ENCODE data around the gene CSGALNACT2.

The CSGALNACT2 gene

GRCh38 chr10:43131906-43132305 lies 6.3 kb upstream of the CSGALNACT2 start:
- H3K36me3 ChIP-seq (ENCODE audit: insufficient read depth), result no peaks in the 10 kb centered on the region
- no peaks in the 10 kb centered on the region for H3K79me2 ChIP-seq (ENCODE audit: insufficient read depth, low read depth)
- no peak for TF ChIP-seq CTCF (conservative IDR thresholded peaks at IDR 0.05; ENCODE audit: low read depth, low read length)
- no peak overlapping the region for H2AFZ ChIP-seq (ENCODE audit: low read depth)
- no peaks in the 10 kb centered on the region for H3K27me3 ChIP-seq (ENCODE audit: insufficient read depth, low read depth)
- H3K27ac ChIP-seq, result no peak overlapping the region
- no peak overlapping the region for H3K9ac ChIP-seq
- no peak overlapping the region for H3K4me3 ChIP-seq (IDR thresholded peaks at IDR 0.05; ENCODE audit: insufficient read depth, low read depth, low read length)
- no peaks in the 10 kb centered on the region for H4K20me1 ChIP-seq (ENCODE audit: insufficient read depth)
- peaks cover 17% of the 10 kb centered on the region for H3K4me1 ChIP-seq (ENCODE audit: low read depth, poor library complexity, severe bottlenecking)
- no peak overlapping the region for H3K4me2 ChIP-seq

- no peak overlapping the region for H3K27ac ChIP-seq
- H2AFZ ChIP-seq (ENCODE audit: low read depth), result no peak overlapping the region
- peaks cover 22% of the 10 kb centered on the region for H3K4me1 ChIP-seq (ENCODE audit: low read depth, poor library complexity, severe bottlenecking)
- H3K79me2 ChIP-seq (ENCODE audit: insufficient read depth, low read depth), result no peaks in the 10 kb centered on the region
- no peak overlapping the region for H3K4me2 ChIP-seq
- no peak for TF ChIP-seq CTCF (conservative IDR thresholded peaks at IDR 0.05; ENCODE audit: low read depth, low read length)
- H3K27me3 ChIP-seq (ENCODE audit: insufficient read depth, low read depth), result no peaks in the 10 kb centered on the region
- no peak overlapping the region for H3K4me3 ChIP-seq (IDR thresholded peaks at IDR 0.05; ENCODE audit: insufficient read depth, low read depth, low read length)
- H4K20me1 ChIP-seq (ENCODE audit: insufficient read depth), result no peaks in the 10 kb centered on the region
- no peaks in the 10 kb centered on the region for H3K36me3 ChIP-seq (ENCODE audit: insufficient read depth)
- no peak overlapping the region for H3K9ac ChIP-seq
Observed at GRCh38 chr10:43132867-43133787, 5.1 kb upstream of the CSGALNACT2 start.

GRCh38 chr10:43134126-43134905 lies 3.9 kb upstream of the CSGALNACT2 start:
- Histone ChIP-seq H3K4me3 (IDR thresholded peaks at IDR 0.05; ENCODE audit: insufficient read depth, low read depth, low read length) (no peak overlapping the region), H3K4me2 (no peak overlapping the region), H3K36me3 (ENCODE audit: insufficient read depth) (no peaks in the 10 kb centered on the region), H3K4me1 (ENCODE audit: low read depth, poor library complexity, severe bottlenecking) (peaks cover 14% of the 10 kb centered on the region), H4K20me1 (ENCODE audit: insufficient read depth) (no peaks in the 10 kb centered on the region), H3K27ac (no peak overlapping the region), H3K9ac (no peak overlapping the region), H2AFZ (ENCODE audit: low read depth) (no peak overlapping the region), H3K79me2 (ENCODE audit: insufficient read depth, low read depth) (peaks cover 3% of the 10 kb centered on the region), H3K27me3 (ENCODE audit: insufficient read depth, low read depth) (no peaks in the 10 kb centered on the region)
- no peak for TF ChIP-seq CTCF (conservative IDR thresholded peaks at IDR 0.05; ENCODE audit: low read depth, low read length)

GRCh38 chr10:43135064-43135463 lies 3.2 kb upstream of the CSGALNACT2 start:
- no peak overlapping the region for H3K4me2 ChIP-seq
- H3K27ac ChIP-seq, result no peak overlapping the region
- H3K4me1 ChIP-seq (ENCODE audit: low read depth, poor library complexity, severe bottlenecking), result peaks cover 14% of the 10 kb centered on the region
- H4K20me1 ChIP-seq (ENCODE audit: insufficient read depth), result no peaks in the 10 kb centered on the region
- H3K27me3 ChIP-seq (ENCODE audit: insufficient read depth, low read depth), result no peaks in the 10 kb centered on the region
- H3K4me3 ChIP-seq (IDR thresholded peaks at IDR 0.05; ENCODE audit: insufficient read depth, low read depth, low read length), result no peak overlapping the region
- no peak overlapping the region for H3K9ac ChIP-seq
- no peak for TF ChIP-seq CTCF (conservative IDR thresholded peaks at IDR 0.05; ENCODE audit: low read depth, low read length)
- H3K36me3 ChIP-seq (ENCODE audit: insufficient read depth), result no peaks in the 10 kb centered on the region
- H2AFZ ChIP-seq (ENCODE audit: low read depth), result no peak overlapping the region
- peaks cover 11% of the 10 kb centered on the region for H3K79me2 ChIP-seq (ENCODE audit: insufficient read depth, low read depth)
